ENCODE measurements around the gene EFCAB11. TPM values are rescaled to one million over a fixed set of nuclear protein-coding genes. Genes with fewer than 3 reads are reported as not detected.

The EFCAB11 gene
- total and polyA plus RNA-seq, 2 donors (not counting 1 experiment from before 2014, with no cell fraction given): 4.2 to 13.8 TPM

DNA sequence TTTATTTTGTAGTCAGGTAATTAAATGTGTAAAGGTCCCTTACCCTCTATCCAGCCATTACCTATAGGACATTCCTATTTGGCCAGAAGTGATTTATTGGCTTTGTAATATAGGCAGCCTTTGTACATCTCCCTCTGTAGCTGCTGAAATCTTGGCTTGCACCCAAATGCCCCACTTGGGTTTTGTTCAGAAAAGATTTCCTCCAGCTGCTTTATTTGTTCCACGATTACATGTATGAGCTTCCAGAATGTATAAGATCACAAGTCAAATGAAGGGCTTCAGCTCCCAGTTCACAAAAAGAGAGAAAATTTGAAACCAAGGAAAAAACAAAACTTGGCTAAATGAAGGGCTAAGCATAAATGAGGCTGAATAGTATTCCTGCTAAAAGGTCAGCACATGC lies 103.4 kb downstream of the EFCAB11 start:
- Mint-ChIP-seq H3K4me1 (no peaks in the 10 kb centered on the region), H3K4me3 (no peak overlapping the region), H3K27ac (no peak overlapping the region), H3K27me3 (no peaks in the 10 kb centered on the region), H3K9me3 (ENCODE audit: insufficient read depth) (no peaks in the 10 kb centered on the region)
- Histone ChIP-seq H3K27ac (ENCODE audit: low read length in 2 of 2) (no peak overlapping the region), H2AFZ (ENCODE audit: insufficient read depth, low read depth, low read length, poor library complexity, severe bottlenecking) (no peak overlapping the region), H3K27me3 (replicated peaks in 1 of 4; ENCODE audit: control extremely low read depth in 1 of 4, control insufficient read depth in 3 of 4, insufficient read depth in 4 of 4, low read length in 3 of 4) (no peaks in the 10 kb centered on the region), H3K4me3 (ENCODE audit: control extremely low read depth in 1 of 5, extremely low read depth in 1 of 5, insufficient read depth in 1 of 5, low read depth in 2 of 5, low read length in 4 of 5) (no peak overlapping the region), H3K4me1 (ENCODE audit: control insufficient read depth in 2 of 2, insufficient read depth in 2 of 2, low read length in 2 of 2) (no peaks in the 10 kb centered on the region), H3K79me2 (ENCODE audit: control insufficient read depth, insufficient read depth, low read length) (no peaks in the 10 kb centered on the region), H3K4me2 (replicated peaks; ENCODE audit: low read depth, low read length, poor library complexity, severe bottlenecking) (no peak overlapping the region), H3K9me3 (ENCODE audit: control extremely low read depth in 1 of 3, control insufficient read depth in 2 of 3, insufficient read depth in 1 of 3, low read length in 2 of 3) (no peaks in the 10 kb centered on the region), H3K9ac (ENCODE audit: low read length) (no peak overlapping the region), H4K20me1 (ENCODE audit: control insufficient read depth, insufficient read depth, low read length, poor library complexity, severe bottlenecking) (no peaks in the 10 kb centered on the region), H3K36me3 (replicated peaks in 1 of 2; ENCODE audit: control extremely low read depth in 1 of 2, control insufficient read depth in 1 of 2, extremely low read depth in 1 of 2, insufficient read depth in 2 of 2, low read length in 1 of 2) (no peaks in the 10 kb centered on the region)
- WGBS (ENCODE audit: insufficient coverage): 100% methylated on average over 1 of the region's 1 CpG
- TF ChIP-seq CTCF (IDR thresholded peaks at IDR 0.05): no peak
- TF ChIP-seq EZH2 (IDR thresholded peaks at IDR 0.05; ENCODE audit: borderline replicate concordance, insufficient read depth, low read depth, low read length, poor library complexity, severe bottlenecking): no peak
- CTCF ChIA-PET: no interaction called here
- ATAC-seq (ENCODE audit: low read depth) (no peak), DNase-seq (no peak)
- POLR2A ChIA-PET: no interaction called here
- intact Hi-C loops (cut with micrococcal nuclease): no loop called here

DNA sequence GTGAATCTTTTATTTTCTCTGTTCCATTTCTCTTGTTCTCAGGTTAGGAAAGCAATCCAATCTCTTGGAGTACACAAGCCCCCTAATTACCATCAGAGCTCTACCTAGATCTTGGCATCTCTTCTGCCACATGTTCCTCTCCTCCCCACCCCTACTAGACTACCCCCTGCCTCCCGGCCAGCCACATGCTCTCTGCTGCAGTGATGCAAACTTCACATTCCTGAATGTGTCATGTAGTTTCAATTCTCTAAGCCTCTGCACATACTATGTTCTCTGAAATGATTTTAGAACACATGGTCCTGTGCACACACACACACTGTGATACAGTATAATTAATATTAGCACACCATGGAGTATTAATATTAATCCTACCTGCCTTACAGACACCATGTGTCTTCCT lies 104.6 kb downstream of the EFCAB11 start:
- no peak overlapping the region for H3K9ac ChIP-seq (ENCODE audit: low read length)
- 100% methylated on average over 1 of the region's 1 CpG for WGBS (ENCODE audit: insufficient coverage)
- H3K4me1 ChIP-seq (ENCODE audit: control insufficient read depth in 2 of 2, insufficient read depth in 2 of 2, low read length in 2 of 2): no peaks in the 10 kb centered on the region
- no peaks in the 10 kb centered on the region for H3K4me1 Mint-ChIP-seq
- no peak overlapping the region for H3K4me2 ChIP-seq (replicated peaks; ENCODE audit: low read depth, low read length, poor library complexity, severe bottlenecking)
- H3K9me3 Mint-ChIP-seq (ENCODE audit: insufficient read depth): no peaks in the 10 kb centered on the region
- intact Hi-C loops (cut with micrococcal nuclease): no loop called here
- TF ChIP-seq CTCF (IDR thresholded peaks at IDR 0.05) (no peak), EZH2 (IDR thresholded peaks at IDR 0.05; ENCODE audit: borderline replicate concordance, insufficient read depth, low read depth, low read length, poor library complexity, severe bottlenecking) (no peak)
- no peak overlapping the region for H3K27ac Mint-ChIP-seq
- ChIA-PET CTCF (no interaction called here), POLR2A (no interaction called here)
- H3K9me3 ChIP-seq (ENCODE audit: control extremely low read depth in 1 of 3, control insufficient read depth in 2 of 3, insufficient read depth in 1 of 3, low read length in 2 of 3): no peaks in the 10 kb centered on the region
- H3K4me3 ChIP-seq (ENCODE audit: control extremely low read depth in 1 of 5, extremely low read depth in 1 of 5, insufficient read depth in 1 of 5, low read depth in 2 of 5, low read length in 4 of 5): no peak overlapping the region
- H3K27ac ChIP-seq (ENCODE audit: low read length in 2 of 2): no peak overlapping the region
- ATAC-seq (ENCODE audit: low read depth): no peak
- H3K36me3 ChIP-seq (replicated peaks in 1 of 2; ENCODE audit: control extremely low read depth in 1 of 2, control insufficient read depth in 1 of 2, extremely low read depth in 1 of 2, insufficient read depth in 2 of 2, low read length in 1 of 2): no peaks in the 10 kb centered on the region
- DNase-seq: no peak
- H3K4me3 Mint-ChIP-seq: no peak overlapping the region
- no peak overlapping the region for H2AFZ ChIP-seq (ENCODE audit: insufficient read depth, low read depth, low read length, poor library complexity, severe bottlenecking)
- H3K79me2 ChIP-seq (ENCODE audit: control insufficient read depth, insufficient read depth, low read length): no peaks in the 10 kb centered on the region
- H3K27me3 Mint-ChIP-seq: no peaks in the 10 kb centered on the region
- no peaks in the 10 kb centered on the region for H3K27me3 ChIP-seq (replicated peaks in 1 of 4; ENCODE audit: control extremely low read depth in 1 of 4, control insufficient read depth in 3 of 4, insufficient read depth in 4 of 4, low read length in 3 of 4)
- no peaks in the 10 kb centered on the region for H4K20me1 ChIP-seq (ENCODE audit: control insufficient read depth, insufficient read depth, low read length, poor library complexity, severe bottlenecking)

Measured in B cell (primary cell).